Adrenal gland (tissue), 5 donors: Measurements from ENCODE around the gene LPCAT2.
A peak's percentile ranks its signal among the peaks of the same experiment; 100 is the strongest.

Experiments used
- POLR2A ChIP-seq, 2 donors: fragments of 450-650 bp; IDR thresholded peaks; one replicate each; pipeline ENCODE4 v1.6.1; 2017; ENCODE audit warnings: antibody characterized with exemption in 2 of 2, mild to moderate bottlenecking in 2 of 2, moderate library complexity in 1 of 2
- TF ChIP-seq, protein P1 (sequence below), 6 experiments: fragments of 450-650 bp in 4 of 6; fragments of 200-600 bp in 2 of 6; sonication (generic) in 1 of 6; IDR thresholded peaks; 1 replicate in 5 of 6; 2 replicates in 1 of 6; pipeline versions ENCODE4 v1.5.1 to v1.8.0; 2016 to 2021; ENCODE audit warnings: antibody characterized with exemption in 6 of 6, mild to moderate bottlenecking in 2 of 6, moderate library complexity in 1 of 6
- donor health status: DM: no; HTN: no; CAD: no.

DNA sequence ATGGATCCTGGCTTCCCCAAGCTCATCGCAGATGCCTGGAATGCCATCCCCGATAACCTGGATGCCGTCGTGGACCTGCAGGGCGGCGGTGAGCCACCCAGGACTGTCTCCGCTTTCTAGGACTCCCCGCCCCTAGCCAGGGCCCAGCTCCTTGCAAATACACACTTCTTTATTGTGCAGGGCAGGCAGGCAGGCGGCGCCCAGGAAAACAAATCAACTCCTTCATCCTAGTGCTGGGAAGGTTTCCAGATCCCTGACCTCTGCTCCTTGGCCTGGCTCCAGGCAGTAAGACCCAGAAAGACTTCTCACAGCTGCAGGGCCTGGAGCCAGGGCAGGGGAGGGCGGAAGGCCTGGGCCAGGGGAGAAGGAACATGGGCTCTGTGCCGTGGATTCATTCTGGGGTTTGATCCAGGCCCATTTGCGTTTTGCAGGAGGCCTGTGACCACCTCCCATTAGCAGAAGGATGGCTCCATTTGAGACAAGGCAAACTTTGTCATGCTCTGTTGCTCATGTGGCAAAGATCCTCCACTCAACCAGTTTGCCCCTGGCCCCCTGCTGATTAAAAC, 6.0 kb upstream of the LPCAT2 start:
- TF ChIP-seq, protein P1, sequence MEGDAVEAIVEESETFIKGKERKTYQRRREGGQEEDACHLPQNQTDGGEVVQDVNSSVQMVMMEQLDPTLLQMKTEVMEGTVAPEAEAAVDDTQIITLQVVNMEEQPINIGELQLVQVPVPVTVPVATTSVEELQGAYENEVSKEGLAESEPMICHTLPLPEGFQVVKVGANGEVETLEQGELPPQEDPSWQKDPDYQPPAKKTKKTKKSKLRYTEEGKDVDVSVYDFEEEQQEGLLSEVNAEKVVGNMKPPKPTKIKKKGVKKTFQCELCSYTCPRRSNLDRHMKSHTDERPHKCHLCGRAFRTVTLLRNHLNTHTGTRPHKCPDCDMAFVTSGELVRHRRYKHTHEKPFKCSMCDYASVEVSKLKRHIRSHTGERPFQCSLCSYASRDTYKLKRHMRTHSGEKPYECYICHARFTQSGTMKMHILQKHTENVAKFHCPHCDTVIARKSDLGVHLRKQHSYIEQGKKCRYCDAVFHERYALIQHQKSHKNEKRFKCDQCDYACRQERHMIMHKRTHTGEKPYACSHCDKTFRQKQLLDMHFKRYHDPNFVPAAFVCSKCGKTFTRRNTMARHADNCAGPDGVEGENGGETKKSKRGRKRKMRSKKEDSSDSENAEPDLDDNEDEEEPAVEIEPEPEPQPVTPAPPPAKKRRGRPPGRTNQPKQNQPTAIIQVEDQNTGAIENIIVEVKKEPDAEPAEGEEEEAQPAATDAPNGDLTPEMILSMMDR (IDR thresholded peaks at IDR 0.05) = peak in 3 of 6 experiments; percentile 17 to 31 (median 29)
- no peak for TF ChIP-seq POLR2A (IDR thresholded peaks at IDR 0.05)
